Measurements from ENCODE around the gene MAML3.

DNA sequence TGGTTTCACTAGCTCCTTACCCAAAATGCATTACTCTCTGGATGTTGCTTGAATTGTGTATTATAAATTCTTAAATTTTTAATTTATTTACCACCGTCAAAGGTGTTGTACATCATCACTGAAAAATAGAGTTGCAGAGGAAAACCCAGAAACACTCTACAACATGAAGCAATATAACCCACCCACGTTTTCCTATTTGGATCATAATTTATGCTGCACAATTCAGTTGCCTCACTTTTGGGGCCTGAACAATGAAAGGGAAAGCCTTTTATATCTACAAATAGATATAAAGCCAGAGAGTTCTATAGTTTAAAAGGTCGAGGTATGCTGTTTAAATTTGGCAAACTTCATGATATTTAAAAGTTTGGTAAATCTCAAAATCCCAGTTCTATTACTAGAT, 372.9 kb downstream of the MAML3 start:
- TF ChIP-seq GATA3 (IDR thresholded peaks at IDR 0.05; ENCODE audit: low read depth, low read length): no peak
- no peak for TF ChIP-seq GATA2 (IDR thresholded peaks at IDR 0.05; ENCODE audit: low read depth, low read length)
